ENCODE results near the gene ETFA.
A peak's percentile ranks its signal among the peaks of the same experiment; 100 is the strongest.

ETFA gene

DNA sequence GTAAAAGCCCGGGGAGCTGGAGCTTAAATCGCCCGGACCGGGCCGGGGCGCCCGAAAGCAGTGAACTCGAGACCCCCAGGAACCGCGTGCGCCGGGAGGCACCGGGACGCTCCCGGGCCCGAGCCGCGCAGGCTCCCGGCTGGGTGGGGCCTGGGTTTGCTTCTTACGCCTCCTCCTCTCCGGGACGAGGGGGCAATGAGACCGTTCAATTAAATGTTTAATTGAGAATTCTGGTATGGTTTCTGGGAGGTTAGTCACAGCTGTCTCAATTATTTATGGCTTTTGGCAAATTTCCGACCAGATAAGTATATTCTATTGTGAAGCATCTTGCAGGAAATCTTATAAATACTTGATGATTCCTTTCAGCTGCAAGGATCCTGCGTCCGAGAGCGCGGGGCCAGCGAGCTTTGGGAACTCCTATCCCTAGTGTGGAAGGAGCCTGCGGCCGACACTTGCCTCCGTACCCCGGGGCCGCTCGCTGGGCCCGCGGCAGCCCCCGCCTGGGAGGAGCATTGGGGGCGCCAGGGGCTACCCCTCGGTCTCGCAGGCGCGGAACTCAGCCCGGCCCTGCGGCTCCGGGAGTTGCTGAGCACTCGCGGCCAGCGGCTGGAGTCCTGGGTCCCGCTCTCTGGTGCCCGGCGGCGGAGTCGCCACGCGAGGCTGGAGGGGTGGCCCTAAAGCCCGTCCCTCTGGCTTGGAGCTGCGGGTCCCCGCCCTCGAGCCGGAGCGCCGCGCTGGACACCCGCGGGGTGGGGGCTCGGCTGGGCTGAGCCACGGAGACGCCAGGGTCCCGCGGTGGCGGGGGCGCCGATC is 35.6 kb upstream of the ETFA start:
- ChIA-PET POLR2A (interaction anchor here (1.2 to 6.5 kb wide), 3 partner anchors 9 to 20 kb away, joined by 3 to 71 read pairs (median 4); partner anchors contain the start of gene ISL2), CTCF (interaction anchor here (0.6 to 1.0 kb wide), 2 partner anchors 12 to 156 kb away, joined by 3 read pairs; no protein-coding TSS in a partner anchor)
- TF ChIP-seq, protein P1, sequence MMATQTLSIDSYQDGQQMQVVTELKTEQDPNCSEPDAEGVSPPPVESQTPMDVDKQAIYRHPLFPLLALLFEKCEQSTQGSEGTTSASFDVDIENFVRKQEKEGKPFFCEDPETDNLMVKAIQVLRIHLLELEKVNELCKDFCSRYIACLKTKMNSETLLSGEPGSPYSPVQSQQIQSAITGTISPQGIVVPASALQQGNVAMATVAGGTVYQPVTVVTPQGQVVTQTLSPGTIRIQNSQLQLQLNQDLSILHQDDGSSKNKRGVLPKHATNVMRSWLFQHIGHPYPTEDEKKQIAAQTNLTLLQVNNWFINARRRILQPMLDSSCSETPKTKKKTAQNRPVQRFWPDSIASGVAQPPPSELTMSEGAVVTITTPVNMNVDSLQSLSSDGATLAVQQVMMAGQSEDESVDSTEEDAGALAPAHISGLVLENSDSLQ (IDR thresholded peaks at IDR 0.05) = peak; percentile 49
- TF ChIP-seq L3MBTL2 (conservative IDR thresholded peaks at IDR 0.05) = peak; percentile 6; the same call in 1 of the 2 replicates
- TF ChIP-seq ELF4 (IDR thresholded peaks at IDR 0.05) = no peak
- TF ChIP-seq ZNF384 (IDR thresholded peaks at IDR 0.05) = no peak
- peak; percentile 54 for DNase-seq (ENCODE audit: extremely low spot score)

DNA sequence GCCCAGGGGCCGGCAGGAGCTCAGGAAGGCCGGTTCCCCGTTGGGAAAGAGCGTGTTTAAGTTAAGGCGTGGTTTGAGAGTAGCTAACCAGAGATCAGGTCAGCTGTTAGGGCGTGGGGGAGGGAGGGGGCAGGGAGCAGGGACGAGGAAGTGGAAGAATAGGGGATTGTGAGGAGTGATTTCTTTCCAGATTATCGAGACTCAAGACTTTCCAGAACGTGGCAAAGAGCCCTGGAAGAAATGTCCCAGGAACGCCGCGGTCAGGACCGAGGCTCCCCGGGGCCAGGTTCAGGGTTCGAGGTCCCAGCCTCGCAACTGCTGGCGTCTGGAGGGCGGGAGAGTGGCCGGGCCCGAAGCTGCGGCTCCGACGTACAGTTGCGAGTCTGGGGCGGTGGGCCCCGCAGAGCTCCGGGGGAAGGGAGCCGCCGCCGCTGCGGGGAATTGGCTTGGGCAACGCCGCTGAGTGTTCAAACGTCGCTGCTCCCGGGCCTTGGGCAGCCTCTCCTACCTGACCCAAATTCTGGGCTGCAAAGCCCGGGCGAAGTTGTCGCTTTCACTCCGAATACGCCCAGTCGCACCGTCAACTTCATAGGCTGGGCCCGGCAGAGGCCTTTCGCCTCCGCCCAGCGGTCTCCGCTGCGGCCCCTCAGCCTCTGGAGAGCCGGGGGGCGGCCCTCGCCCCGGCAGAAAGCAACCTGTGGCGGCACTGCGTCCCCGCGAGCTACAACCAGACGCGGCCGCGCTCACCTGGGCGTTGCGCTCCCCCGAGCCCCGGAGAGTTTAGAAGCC is 34.8 kb upstream of the ETFA start:
- TF ChIP-seq SUZ12 (IDR thresholded peaks at IDR 0.05) (no peak), L3MBTL2 (conservative IDR thresholded peaks at IDR 0.05) (peak; percentile 46), FOXA1 (IDR thresholded peaks at IDR 0.05) (no peak), FOXK2 (IDR thresholded peaks at IDR 0.05) (no peak), BHLHE40 (IDR thresholded peaks at IDR 0.05; ENCODE audit: borderline replicate concordance) (no peak), TARDBP (IDR thresholded peaks at IDR 0.05) (no peak), CTBP1 (IDR thresholded peaks at IDR 0.05; ENCODE audit: borderline replicate concordance) (no peak)
- POLR2A ChIA-PET = interaction anchor here (1.2 to 6.5 kb wide), 4 partner anchors 9 to 35 kb away, joined by 3 to 71 read pairs (median 6); partner anchors contain the start of genes ETFA and ISL2
- CTCF ChIA-PET = interaction anchor here (0.5 to 1.2 kb wide), 4 partner anchors 11 to 458 kb away, joined by 3 to 5 read pairs (median 3); no protein-coding TSS in a partner anchor
- DNase-seq (ENCODE audit: extremely low spot score) = peak; percentile 39

DNA sequence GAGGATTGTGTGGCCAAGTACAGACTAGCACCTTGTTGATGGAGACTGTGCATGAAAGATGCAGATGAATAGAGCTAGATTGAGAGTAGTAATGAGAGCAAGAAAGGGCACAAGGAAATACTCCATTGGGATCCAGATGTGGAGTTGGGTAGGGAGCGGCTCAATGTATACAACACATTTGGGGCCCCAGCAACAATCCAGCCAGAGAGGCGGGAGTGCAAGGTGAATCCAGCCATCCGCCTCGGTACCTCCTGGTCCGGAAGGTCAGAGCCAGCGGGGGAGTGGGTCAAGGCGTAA is 34.3 kb upstream of the ETFA start:
- no peak for TF ChIP-seq FOXK2 (IDR thresholded peaks at IDR 0.05)
- no peak for TF ChIP-seq NFRKB (IDR thresholded peaks at IDR 0.05)
- no peak for TF ChIP-seq LEF1 (IDR thresholded peaks at IDR 0.05; ENCODE audit: borderline replicate concordance)
- TF ChIP-seq FOXA1 (IDR thresholded peaks at IDR 0.05) = no peak
- no peak for TF ChIP-seq TARDBP (IDR thresholded peaks at IDR 0.05)
- ChIA-PET CTCF (interaction anchor here (0.5 to 1.2 kb wide), 3 partner anchors 11 to 459 kb away, joined by 3 to 5 read pairs (median 3); no protein-coding TSS in a partner anchor), POLR2A (interaction anchor here (1.2 to 6.5 kb wide), 3 partner anchors 9 to 35 kb away, joined by 4 to 71 read pairs (median 7); partner anchors contain the start of genes ETFA and ISL2)
- DNase-seq (ENCODE audit: extremely low spot score) = no peak

DNA sequence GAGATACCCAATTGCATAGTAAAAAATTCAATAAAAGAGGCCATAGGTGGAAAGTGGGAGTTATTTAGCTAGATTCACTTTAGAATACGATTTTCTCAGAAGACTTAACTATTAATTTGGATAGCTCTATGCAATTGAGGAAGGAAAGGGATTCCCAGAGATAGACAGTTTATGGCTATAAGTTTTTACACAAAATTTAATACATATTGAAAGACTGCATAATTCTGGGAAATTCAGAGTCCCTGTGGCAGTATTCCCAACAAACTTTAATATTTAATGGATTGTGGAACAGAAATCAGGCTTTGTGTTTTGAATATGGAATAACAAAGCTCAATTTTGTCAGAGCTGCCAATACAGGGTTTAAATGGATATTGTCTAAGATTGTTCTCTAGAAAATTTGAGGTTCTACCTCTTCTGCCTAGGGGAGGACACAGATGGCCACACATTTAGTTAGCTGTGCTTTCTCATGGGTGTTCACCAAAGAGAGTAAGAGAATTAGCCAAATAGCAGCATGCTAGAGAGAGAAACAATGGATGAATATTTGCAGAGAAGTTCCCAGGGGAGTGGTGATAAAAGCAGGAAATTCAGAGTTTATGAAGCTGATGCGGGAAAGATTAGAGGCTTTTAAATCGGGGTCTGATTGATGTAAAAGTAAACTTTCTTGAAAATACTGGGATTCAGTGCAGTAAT is 33.8 kb upstream of the ETFA start:
- no peak for TF ChIP-seq NFRKB (IDR thresholded peaks at IDR 0.05)
- TF ChIP-seq FOXA1 (IDR thresholded peaks at IDR 0.05) = no peak
- TF ChIP-seq HDGF (IDR thresholded peaks at IDR 0.05; ENCODE audit: borderline replicate concordance) = no peak
- TF ChIP-seq, protein P1 (IDR thresholded peaks at IDR 0.05) = no peak
- TF ChIP-seq ELF4 (IDR thresholded peaks at IDR 0.05) = no peak
- no peak for TF ChIP-seq ARNT (IDR thresholded peaks at IDR 0.05)
- DNase-seq (ENCODE audit: extremely low spot score) = no peak
- ChIA-PET POLR2A (interaction anchor here (1.9 to 6.5 kb wide), 2 partner anchors 9 to 34 kb away, joined by 7 to 71 read pairs; partner anchors contain the start of genes ETFA and ISL2), CTCF (interaction anchor here (0.5 to 1.2 kb wide), 3 partner anchors 12 to 459 kb away, joined by 3 to 5 read pairs (median 3); no protein-coding TSS in a partner anchor)

DNA sequence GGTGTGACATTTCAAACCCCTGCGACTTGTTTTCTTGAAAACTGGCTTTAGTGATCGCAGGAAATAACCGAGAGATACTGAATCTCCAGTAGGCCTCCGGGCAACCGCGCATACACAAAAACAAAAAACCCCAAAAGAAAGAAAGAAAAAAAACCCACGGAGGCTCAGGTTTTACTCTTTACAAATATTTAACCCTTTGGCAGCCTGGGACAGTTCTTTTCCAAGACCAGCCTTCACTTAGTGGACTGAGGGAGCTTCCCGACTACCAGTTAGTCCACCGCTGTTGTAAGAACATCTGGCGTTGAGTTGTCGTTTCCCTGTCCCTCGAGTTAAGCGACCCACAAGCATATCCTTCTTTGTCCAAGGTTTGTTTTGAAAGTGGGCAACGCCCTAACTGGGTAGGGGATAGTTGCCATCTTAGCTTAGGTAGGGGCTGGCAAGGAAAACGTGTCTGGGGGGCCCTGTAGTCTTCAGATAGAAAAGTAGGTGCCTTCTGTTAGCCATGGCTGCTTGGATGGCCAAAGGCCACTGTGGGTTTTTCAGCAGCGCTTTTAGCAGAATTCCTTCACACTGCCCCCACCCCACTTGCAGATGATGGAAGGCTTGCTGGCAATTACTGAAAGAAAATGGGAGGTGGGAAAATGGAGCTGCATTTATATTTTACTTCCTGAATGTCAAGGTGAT is 32.2 kb upstream of the ETFA start:
- TF ChIP-seq BHLHE40 (IDR thresholded peaks at IDR 0.05; ENCODE audit: borderline replicate concordance) = no peak
- TF ChIP-seq FOXM1 (IDR thresholded peaks at IDR 0.05; ENCODE audit: borderline replicate concordance) = no peak
- no peak for TF ChIP-seq FOXA1 (IDR thresholded peaks at IDR 0.05)
- no peak for TF ChIP-seq NFRKB (IDR thresholded peaks at IDR 0.05)
- TF ChIP-seq, protein P1 (IDR thresholded peaks at IDR 0.05) = no peak
- ChIA-PET CTCF (no interaction called here), POLR2A (interaction anchor here (0.6 kb wide), 1 partner anchor 94 kb away, joined by 3 read pairs; no protein-coding TSS in a partner anchor)
- no peak for DNase-seq (ENCODE audit: extremely low spot score)
